HG02884 (cell line): ENCODE results near the gene FGF3.

Experiments
- ATAC-seq: cut with Tn5 transposase; IDR thresholded peaks from one replicate; pipeline ENCODE4 v1.9.1; 2021; ENCODE audit warnings: mild to moderate bottlenecking, moderate library complexity; ENCODE audit not compliant: unreplicated experiment

Gene FGF3

GRCh38 chr11:69804769-69805508, 14.3 kb downstream of the FGF3 start:
- ATAC-seq: no peak

- no peak for ATAC-seq
Measured at GRCh38 chr11:69803604-69804218, 15.5 kb downstream of the FGF3 start.

GRCh38 chr11:69803022-69803421, 16.2 kb downstream of the FGF3 start:
- ATAC-seq: no peak

GRCh38 chr11:69802590-69802989, 16.6 kb downstream of the FGF3 start:
- no peak for ATAC-seq

- ATAC-seq: no peak
Measured at GRCh38 chr11:69801513-69802335, 17.5 kb downstream of the FGF3 start.

GRCh38 chr11:69800278-69800677, 18.9 kb downstream of the FGF3 start:
- no peak for ATAC-seq

GRCh38 chr11:69799582-69799981, 19.6 kb downstream of the FGF3 start:
- no peak for ATAC-seq

GRCh38 chr11:69799097-69799496, 20.1 kb downstream of the FGF3 start:
- ATAC-seq: no peak

- ATAC-seq: no peak
Measured at GRCh38 chr11:69797737-69798528, 21.3 kb downstream of the FGF3 start.

- no peak for ATAC-seq
Measured at GRCh38 chr11:69797156-69797555, 22.1 kb downstream of the FGF3 start.

GRCh38 chr11:69796063-69796462, 23.2 kb downstream of the FGF3 start:
- no peak for ATAC-seq

GRCh38 chr11:69791276-69792180, 27.7 kb downstream of the FGF3 start:
- no peak for ATAC-seq

GRCh38 chr11:69788956-69789355, 30.3 kb downstream of the FGF3 start:
- ATAC-seq: no peak

- ATAC-seq: no peak
Measured at GRCh38 chr11:69787906-69788305, 31.3 kb downstream of the FGF3 start.

GRCh38 chr11:69787457-69787856, 31.8 kb downstream of the FGF3 start:
- ATAC-seq: no peak

- ATAC-seq: no peak
Measured at GRCh38 chr11:69781241-69781640, 38.0 kb downstream of the FGF3 start.

GRCh38 chr11:69778373-69778772, 40.8 kb downstream of the FGF3 start:
- ATAC-seq: no peak

- ATAC-seq: no peak
Measured at GRCh38 chr11:69775163-69775755, 44.0 kb downstream of the FGF3 start, which contains the start of gene FGF4. Gene FGF4, minus strand, starts transcription at chr11:69775341. Its CDS starts 257 bp downstream, at chr11:69775084.

- ATAC-seq: no peak
Measured at GRCh38 chr11:69774354-69775162, 44.7 kb downstream of the FGF3 start.
